ENCODE data around the gene TNPO3.

Gene TNPO3

DNA sequence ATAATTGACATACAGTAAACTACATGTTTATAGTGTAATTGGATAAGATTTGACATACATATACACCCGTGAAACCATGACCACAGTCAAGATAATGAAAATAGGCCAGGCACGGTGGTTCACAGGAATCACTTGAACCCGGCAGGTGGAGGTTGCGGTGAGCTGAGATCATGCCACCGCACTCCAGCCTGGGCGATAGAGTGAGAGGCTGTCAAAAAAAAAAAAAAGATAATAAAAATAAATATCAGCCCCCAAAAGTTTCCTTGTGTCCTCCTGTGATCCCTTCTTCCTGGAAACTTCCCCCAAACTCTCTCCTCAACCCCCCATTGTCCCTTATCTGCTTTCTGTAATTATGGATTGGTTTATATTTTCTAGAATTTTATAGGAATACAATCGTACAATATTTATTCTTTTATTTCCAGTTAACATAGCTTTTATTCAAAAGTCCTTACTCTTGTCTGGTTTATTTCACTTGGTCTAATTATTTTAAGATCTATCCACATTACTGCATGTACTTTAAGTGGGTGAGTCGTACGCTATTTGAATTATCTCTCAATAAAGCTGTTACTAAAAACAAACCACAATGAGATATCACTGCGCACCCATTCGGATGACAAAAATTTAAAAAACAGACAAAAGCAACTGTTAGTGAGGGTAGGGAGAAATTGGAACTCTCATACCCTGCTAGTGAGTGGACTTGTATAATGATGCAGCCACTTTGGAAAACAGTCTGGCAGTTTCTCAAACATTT lies 30.1 kb upstream of the TNPO3 start:
- TF ChIP-seq, protein P1, sequence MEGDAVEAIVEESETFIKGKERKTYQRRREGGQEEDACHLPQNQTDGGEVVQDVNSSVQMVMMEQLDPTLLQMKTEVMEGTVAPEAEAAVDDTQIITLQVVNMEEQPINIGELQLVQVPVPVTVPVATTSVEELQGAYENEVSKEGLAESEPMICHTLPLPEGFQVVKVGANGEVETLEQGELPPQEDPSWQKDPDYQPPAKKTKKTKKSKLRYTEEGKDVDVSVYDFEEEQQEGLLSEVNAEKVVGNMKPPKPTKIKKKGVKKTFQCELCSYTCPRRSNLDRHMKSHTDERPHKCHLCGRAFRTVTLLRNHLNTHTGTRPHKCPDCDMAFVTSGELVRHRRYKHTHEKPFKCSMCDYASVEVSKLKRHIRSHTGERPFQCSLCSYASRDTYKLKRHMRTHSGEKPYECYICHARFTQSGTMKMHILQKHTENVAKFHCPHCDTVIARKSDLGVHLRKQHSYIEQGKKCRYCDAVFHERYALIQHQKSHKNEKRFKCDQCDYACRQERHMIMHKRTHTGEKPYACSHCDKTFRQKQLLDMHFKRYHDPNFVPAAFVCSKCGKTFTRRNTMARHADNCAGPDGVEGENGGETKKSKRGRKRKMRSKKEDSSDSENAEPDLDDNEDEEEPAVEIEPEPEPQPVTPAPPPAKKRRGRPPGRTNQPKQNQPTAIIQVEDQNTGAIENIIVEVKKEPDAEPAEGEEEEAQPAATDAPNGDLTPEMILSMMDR (IDR thresholded peaks at IDR 0.05; ENCODE audit: low read depth, low read length, missing control alignments) = no peak
- H3K4me3 ChIP-seq (replicated peaks; ENCODE audit: low read depth, low read length) = no peak overlapping the region
- no peak for DNase-seq (ENCODE audit: extremely low read depth, low read depth)

DNA sequence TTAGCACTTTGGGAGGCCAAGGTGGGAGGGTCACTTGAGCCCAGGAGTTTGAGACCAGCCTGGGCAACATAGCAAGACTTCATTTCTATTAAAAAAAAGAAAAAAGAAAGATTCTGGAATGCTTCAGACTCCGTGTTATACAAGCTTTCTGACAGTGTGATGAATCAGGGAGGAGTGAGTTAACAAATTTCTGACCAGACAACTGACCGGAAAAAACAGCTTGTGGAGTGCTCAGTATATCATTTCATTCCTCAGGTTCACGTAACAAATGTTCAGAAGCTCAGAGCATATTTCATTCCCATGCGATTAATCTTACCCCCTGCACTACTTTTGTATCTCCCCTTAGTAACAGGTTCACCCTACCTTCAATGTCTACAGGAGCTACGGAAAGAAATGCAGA lies 28.6 kb upstream of the TNPO3 start:
- no peak overlapping the region for H3K4me3 ChIP-seq (replicated peaks; ENCODE audit: low read depth, low read length)
- TF ChIP-seq, protein P1 (IDR thresholded peaks at IDR 0.05; ENCODE audit: low read depth, low read length, missing control alignments) = no peak

DNA sequence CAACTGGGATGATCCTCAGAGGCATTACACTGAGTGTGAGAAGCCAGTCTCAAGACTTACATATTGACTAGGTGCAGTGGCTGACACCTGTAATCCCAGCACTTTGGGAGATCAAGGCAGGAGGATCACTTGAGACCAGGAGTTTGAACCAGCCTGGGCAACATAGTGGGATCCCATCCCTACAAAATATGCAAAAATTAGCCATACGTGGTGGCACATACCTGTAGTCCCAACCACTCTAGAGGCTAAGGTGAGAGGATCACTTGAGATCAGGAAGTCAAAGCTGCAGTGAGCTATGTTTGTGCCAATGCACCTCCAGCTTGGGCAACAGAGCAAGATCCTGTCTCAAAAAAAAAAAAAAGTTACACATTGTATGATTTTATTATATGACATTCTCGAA lies 23.5 kb upstream of the TNPO3 start:
- H3K4me3 ChIP-seq (replicated peaks; ENCODE audit: low read depth, low read length) = no peak overlapping the region
- no peak for DNase-seq (ENCODE audit: extremely low read depth, low read depth)
- TF ChIP-seq, protein P1 (IDR thresholded peaks at IDR 0.05; ENCODE audit: low read depth, low read length, missing control alignments) = no peak

More for the DNA sequence above, 28.6 kb upstream of the TNPO3 start:
- no peak for DNase-seq (ENCODE audit: extremely low read depth, low read depth)

DNA sequence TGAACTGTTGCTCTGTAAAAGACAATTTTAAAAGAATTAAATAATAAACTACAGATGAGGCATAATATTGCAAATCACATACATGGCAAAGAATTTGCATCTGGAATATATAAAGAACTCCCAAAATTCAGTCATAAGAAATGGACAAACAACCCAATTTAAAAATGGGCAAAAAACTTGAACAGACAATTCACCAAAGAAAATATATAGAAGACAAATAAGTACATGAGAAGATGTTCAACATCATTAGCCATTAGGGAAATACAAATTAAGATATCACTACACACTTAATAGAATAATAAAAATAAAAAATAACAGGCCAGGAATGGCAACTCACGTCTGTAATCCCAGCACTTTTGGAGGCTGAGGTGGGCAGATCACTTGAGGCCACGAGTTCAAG lies 22.0 kb upstream of the TNPO3 start:
- TF ChIP-seq, protein P1 (IDR thresholded peaks at IDR 0.05; ENCODE audit: low read depth, low read length, missing control alignments) = no peak
- DNase-seq (ENCODE audit: extremely low read depth, low read depth) = no peak

DNA sequence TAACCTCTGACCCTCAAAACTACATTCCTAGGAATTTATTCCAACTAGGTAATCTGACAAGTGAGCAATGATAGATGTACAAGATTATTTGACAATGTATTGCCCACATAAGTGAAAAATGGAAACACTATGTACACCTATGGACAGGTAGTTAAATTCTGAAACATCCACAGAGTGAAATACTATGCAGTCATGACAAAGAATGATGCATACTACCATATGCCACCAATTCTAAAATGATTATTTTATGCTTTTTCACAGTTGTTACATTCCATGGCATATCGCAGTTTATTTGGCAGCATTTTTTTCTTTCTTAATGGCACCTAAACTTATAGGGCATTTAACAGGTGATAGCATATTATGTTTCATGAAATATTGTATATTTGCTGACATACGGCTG lies 20.1 kb upstream of the TNPO3 start:
- TF ChIP-seq, protein P1 (IDR thresholded peaks at IDR 0.05; ENCODE audit: low read depth, low read length, missing control alignments) = no peak
- DNase-seq (ENCODE audit: extremely low read depth, low read depth) = no peak
- no peak overlapping the region for H3K4me3 ChIP-seq (replicated peaks; ENCODE audit: low read depth, low read length)

More for the DNA sequence above, 22.0 kb upstream of the TNPO3 start:
- no peak overlapping the region for H3K4me3 ChIP-seq (replicated peaks; ENCODE audit: low read depth, low read length)

DNA sequence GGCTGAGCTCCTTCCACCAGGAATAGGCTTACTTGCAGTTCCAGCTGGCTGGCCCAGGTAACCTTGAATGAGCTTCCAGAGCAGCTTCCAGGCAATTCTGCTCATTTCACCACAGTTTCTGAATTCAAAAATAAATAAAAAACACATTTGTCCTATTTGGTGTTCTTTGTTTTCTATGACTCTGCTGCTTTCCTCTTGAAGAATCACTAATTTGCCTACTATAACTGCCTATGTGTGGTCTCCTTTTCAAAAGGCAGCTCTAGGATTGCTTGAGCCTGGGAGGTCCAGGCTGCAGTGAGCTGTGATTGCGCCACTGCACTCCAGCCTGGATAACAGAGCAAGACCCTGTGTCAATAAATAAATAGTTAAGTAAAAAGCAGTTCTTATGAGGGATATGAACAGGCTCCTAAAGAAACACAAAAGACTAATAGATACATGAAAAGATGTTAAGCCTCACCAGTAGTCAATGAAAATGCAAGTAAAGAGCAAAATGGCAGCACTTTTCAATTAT lies 19.5 kb upstream of the TNPO3 start:
- TF ChIP-seq, protein P1 (IDR thresholded peaks at IDR 0.05; ENCODE audit: low read depth, low read length, missing control alignments) = no peak
- H3K4me3 ChIP-seq (replicated peaks; ENCODE audit: low read depth, low read length) = no peak overlapping the region
- no peak for DNase-seq (ENCODE audit: extremely low read depth, low read depth)
